ENCODE results near the gene SLC22A6.

Gene SLC22A6

DNA sequence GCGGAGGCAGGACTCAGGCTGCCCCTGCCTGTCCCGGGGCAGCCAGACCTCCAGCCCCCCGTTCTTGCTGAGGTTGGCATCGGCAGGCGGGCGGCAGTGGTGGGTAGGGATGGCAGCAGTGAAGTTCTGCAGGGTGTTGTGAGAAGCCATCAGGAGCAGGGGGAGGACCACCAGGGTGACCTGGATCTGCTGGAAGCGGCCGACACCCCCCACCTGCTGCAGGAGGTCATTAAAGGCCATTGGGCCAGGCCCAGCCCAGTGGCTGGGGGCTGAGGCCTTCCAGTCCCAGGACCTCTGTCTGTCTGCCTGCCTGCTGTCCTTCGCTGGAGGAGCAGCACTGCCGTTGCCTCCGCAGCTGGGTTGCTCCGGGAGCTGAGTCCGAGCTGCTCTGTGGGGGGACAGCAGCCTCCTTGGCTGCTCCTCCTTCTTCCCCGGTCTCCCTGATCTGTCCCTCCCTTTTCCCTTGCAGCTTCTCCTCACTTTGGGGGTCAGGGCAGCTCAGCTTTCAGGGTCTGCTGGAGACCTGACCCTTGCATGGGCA is at the start of gene SLC22A6:
SLC22A6 (minus strand) TSS at position 517 of the 541 bp plus-strand sequence; CDS start at position 240, 277 bp downstream.
- no peak for TF ChIP-seq CTCF (IDR thresholded peaks at IDR 0.05; ENCODE audit: extremely low read depth, insufficient read depth, missing control alignments)
- in situ Hi-C loops (cut with MboI; ENCODE audit: low pct_unique_long_range_greater_than_20kb, low sequenced_read_pairs, unreplicated experiment), result no loop called here

GRCh38 chr11:63032457-63032856 is 47.7 kb upstream of the SLC22A6 start:
- TF ChIP-seq CTCF (IDR thresholded peaks at IDR 0.05; ENCODE audit: extremely low read depth, insufficient read depth, missing control alignments), result no peak
- no peak for DNase-seq (ENCODE audit: low spot score)
- in situ Hi-C loops (cut with MboI; ENCODE audit: low pct_unique_long_range_greater_than_20kb, low sequenced_read_pairs, unreplicated experiment), result loop anchor here (25.0 kb wide), 1 partner anchor 180 kb away; no protein-coding TSS in a partner anchor

More for the DNA sequence above, at the start of gene SLC22A6:
- DNase-seq (ENCODE audit: low spot score), result no peak

DNA sequence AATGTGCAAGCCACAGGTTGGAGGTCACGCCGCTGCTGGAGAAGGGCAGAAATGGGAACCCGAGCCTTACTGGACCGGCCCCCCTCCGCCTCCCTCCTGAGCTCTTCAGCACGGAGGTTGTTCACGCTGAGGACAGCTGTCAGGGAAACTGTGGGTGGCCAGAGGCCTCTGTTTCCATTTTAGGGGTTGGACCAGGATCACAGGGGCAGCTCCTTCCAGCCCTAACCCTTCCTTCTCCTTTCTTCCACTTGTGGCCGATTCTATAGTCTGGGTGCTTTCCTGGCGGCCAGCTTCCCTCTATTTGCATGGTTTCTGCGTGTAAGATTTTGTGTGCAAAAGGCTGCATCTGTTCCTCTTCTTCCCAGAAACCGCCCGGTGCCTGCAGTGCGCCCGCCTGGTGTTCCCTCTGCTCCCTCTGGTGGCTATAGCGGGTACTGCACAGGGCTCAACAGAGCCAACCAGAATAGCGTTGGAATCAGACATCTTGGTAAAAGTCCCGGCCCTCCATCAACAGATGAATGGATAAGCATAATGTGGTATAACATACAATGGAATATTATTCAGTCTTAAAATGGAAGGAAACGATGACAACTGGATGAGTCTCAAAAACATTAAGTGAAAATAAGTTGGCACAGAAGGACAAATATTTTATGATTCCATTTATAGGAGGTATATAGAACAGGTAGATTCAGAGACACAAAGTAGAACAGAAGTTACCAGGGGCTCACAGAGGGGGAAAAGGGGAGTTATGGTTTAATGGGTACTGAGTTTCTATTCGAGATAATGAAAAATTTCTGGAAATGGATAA is 39.3 kb upstream of the SLC22A6 start:
- in situ Hi-C loops (cut with MboI; ENCODE audit: low pct_unique_long_range_greater_than_20kb, low sequenced_read_pairs, unreplicated experiment), result loop anchor here (5.0 to 25.0 kb wide), 2 partner anchors 117 to 613 kb away; no protein-coding TSS in a partner anchor
- TF ChIP-seq CTCF (IDR thresholded peaks at IDR 0.05; ENCODE audit: extremely low read depth, insufficient read depth, missing control alignments), result peak; percentile 98

DNA sequence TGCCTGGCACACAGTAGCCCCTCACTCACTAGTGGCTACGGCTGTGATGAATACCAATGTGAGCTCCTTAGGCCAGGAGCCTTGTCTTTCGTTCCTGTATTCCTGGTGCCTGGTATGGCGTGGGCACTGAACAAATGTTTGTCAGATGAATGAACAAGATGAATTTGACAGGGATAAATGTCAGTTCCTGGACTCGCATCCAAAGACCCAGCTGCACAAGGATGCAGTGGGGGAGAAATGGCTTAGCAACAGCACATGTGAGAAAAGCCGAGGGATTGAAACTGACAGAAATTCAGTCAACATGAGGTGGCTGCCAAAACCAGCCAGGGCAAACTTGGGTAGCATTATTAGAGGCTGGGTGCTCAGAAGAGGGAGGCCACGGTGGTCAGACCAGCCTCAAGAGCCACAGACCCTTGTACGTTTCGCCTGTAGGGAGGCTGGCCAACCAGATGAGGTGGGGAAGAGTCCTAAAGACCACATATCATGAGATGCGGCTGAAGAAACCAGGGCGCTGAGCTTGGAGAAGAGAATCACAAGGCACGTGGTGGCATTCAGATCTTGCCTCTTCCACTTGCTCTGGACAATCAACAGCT is 38.6 kb upstream of the SLC22A6 start:
- DNase-seq (ENCODE audit: low spot score), result no peak
- in situ Hi-C loops (cut with MboI; ENCODE audit: low pct_unique_long_range_greater_than_20kb, low sequenced_read_pairs, unreplicated experiment), result loop anchor here (5.0 to 25.0 kb wide), 2 partner anchors 116 to 614 kb away; no protein-coding TSS in a partner anchor

More for the DNA sequence above, 39.3 kb upstream of the SLC22A6 start:
- DNase-seq (ENCODE audit: low spot score), result peak; percentile 85

DNA sequence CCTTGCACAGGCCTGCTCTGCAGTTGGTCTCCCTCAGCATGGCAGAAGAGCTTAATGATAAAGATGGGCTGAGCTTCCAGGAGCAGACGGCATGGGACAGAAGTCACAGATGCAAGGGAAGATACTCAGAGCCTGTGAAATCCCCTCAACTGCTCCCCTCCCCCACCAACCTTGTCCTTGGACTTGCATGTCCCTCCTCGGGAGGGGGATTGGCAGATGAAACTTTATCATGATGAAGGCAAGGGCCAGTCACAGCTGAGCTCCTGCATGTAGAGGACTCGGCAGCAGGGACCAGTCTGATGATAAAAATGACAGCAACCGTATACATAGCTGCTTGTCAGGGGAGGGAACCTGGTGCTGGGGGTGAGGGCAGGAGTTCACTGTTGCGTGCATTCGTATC is 37.7 kb upstream of the SLC22A6 start:
- no peak for DNase-seq (ENCODE audit: low spot score)
- no peak for TF ChIP-seq CTCF (IDR thresholded peaks at IDR 0.05; ENCODE audit: extremely low read depth, insufficient read depth, missing control alignments)
- in situ Hi-C loops (cut with MboI; ENCODE audit: low pct_unique_long_range_greater_than_20kb, low sequenced_read_pairs, unreplicated experiment), result loop anchor here (5.0 to 25.0 kb wide), 2 partner anchors 115 to 615 kb away; no protein-coding TSS in a partner anchor

More for the DNA sequence above, 38.6 kb upstream of the SLC22A6 start:
- no peak for TF ChIP-seq CTCF (IDR thresholded peaks at IDR 0.05; ENCODE audit: extremely low read depth, insufficient read depth, missing control alignments)

GRCh38 chr11:63020671-63021291 is 36.0 kb upstream of the SLC22A6 start:
- in situ Hi-C loops (cut with MboI; ENCODE audit: low pct_unique_long_range_greater_than_20kb, low sequenced_read_pairs, unreplicated experiment), result loop anchor here (5.0 to 25.0 kb wide), 2 partner anchors 113 to 617 kb away; no protein-coding TSS in a partner anchor

More at GRCh38 chr11:63020671-63021291, 36.0 kb upstream of the SLC22A6 start:
- no peak for DNase-seq (ENCODE audit: low spot score)
- TF ChIP-seq CTCF (IDR thresholded peaks at IDR 0.05; ENCODE audit: extremely low read depth, insufficient read depth, missing control alignments), result peak; percentile 57
